GM23248 (cell line): Measurements from ENCODE around the gene LLGL2.

Experiments
- EZH2 ChIP-seq: fragments of 200-600 bp; sonication (generic); IDR thresholded peaks from 2 replicates; pipeline ENCODE4 v1.6.1; 2018; ENCODE audit warnings: antibody characterized with exemption, mild to moderate bottlenecking; ENCODE audit not compliant: insufficient read depth, poor library complexity, severe bottlenecking
- EZH2phosphoT487 ChIP-seq: fragments of 200-600 bp; sonication (generic); IDR thresholded peaks from 2 replicates; pipeline ENCODE4 v1.6.1; 2018; ENCODE audit warnings: antibody characterized with exemption, moderate library complexity, mild to moderate bottlenecking, low read depth; ENCODE audit not compliant: insufficient read depth

GRCh38 chr17:75490953-75491649, 34.4 kb upstream of the LLGL2 start:
- TF ChIP-seq EZH2phosphoT487, result no peak
- no peak for TF ChIP-seq EZH2
